ENCODE measurements around the gene HOXC10.

DNA sequence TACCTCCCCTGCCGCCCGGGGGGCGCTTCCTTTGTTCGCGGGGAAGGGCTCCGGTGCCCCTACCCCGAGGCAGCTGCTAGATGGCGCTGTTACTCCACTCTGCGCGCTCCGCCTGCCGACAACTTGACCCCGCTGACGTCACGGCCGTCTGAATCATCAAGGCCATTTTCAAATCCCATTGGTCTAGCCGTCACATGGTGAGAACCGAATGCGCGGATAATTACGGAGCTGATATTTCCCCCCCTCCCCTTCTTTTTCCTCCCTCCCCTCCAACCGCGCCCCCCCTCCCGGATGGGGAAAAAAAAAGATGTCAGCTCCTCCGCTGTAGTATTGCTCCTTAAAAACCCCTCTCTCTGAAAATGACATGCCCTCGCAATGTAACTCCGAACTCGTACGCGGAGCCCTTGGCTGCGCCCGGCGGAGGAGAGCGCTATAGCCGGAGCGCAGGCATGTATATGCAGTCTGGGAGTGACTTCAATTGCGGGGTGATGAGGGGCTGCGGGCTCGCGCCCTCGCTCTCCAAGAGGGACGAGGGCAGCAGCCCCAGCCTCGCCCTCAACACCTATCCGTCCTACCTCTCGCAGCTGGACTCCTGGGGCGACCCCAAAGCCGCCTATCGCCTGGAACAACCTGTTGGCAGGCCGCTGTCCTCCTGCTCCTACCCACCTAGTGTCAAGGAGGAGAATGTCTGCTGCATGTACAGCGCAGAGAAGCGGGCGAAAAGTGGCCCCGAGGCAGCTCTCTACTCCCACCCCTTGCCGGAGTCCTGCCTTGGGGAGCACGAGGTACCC is at the start of gene HOXC10:
- TF ChIP-seq EZH2 (IDR thresholded peaks at IDR 0.05; ENCODE audit: borderline replicate concordance, control insufficient read depth, low read depth, low read length): no peak
- TF ChIP-seq, protein P1, sequence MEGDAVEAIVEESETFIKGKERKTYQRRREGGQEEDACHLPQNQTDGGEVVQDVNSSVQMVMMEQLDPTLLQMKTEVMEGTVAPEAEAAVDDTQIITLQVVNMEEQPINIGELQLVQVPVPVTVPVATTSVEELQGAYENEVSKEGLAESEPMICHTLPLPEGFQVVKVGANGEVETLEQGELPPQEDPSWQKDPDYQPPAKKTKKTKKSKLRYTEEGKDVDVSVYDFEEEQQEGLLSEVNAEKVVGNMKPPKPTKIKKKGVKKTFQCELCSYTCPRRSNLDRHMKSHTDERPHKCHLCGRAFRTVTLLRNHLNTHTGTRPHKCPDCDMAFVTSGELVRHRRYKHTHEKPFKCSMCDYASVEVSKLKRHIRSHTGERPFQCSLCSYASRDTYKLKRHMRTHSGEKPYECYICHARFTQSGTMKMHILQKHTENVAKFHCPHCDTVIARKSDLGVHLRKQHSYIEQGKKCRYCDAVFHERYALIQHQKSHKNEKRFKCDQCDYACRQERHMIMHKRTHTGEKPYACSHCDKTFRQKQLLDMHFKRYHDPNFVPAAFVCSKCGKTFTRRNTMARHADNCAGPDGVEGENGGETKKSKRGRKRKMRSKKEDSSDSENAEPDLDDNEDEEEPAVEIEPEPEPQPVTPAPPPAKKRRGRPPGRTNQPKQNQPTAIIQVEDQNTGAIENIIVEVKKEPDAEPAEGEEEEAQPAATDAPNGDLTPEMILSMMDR (IDR thresholded peaks at IDR 0.05 in 2 of 3, conservative IDR thresholded peaks at IDR 0.05 in 1 of 3; ENCODE audit: control insufficient read depth in 2 of 3, extremely low read depth in 1 of 3, insufficient read depth in 1 of 3, low read depth in 3 of 3, low read length in 3 of 3): peak; percentile 67 to 93 (median 86)
- TF ChIP-seq YY1 (IDR thresholded peaks at IDR 0.05; ENCODE audit: low read depth, low read length): peak; percentile 42; the same call in 1 of the 2 replicates
- TF ChIP-seq, protein P2, sequence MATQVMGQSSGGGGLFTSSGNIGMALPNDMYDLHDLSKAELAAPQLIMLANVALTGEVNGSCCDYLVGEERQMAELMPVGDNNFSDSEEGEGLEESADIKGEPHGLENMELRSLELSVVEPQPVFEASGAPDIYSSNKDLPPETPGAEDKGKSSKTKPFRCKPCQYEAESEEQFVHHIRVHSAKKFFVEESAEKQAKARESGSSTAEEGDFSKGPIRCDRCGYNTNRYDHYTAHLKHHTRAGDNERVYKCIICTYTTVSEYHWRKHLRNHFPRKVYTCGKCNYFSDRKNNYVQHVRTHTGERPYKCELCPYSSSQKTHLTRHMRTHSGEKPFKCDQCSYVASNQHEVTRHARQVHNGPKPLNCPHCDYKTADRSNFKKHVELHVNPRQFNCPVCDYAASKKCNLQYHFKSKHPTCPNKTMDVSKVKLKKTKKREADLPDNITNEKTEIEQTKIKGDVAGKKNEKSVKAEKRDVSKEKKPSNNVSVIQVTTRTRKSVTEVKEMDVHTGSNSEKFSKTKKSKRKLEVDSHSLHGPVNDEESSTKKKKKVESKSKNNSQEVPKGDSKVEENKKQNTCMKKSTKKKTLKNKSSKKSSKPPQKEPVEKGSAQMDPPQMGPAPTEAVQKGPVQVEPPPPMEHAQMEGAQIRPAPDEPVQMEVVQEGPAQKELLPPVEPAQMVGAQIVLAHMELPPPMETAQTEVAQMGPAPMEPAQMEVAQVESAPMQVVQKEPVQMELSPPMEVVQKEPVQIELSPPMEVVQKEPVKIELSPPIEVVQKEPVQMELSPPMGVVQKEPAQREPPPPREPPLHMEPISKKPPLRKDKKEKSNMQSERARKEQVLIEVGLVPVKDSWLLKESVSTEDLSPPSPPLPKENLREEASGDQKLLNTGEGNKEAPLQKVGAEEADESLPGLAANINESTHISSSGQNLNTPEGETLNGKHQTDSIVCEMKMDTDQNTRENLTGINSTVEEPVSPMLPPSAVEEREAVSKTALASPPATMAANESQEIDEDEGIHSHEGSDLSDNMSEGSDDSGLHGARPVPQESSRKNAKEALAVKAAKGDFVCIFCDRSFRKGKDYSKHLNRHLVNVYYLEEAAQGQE (IDR thresholded peaks at IDR 0.05; ENCODE audit: low read depth, low read length): no peak
- no peak for TF ChIP-seq STAT3 (IDR thresholded peaks at IDR 0.05; ENCODE audit: low read depth, low read length)
- no peak for TF ChIP-seq CEBPB (IDR thresholded peaks at IDR 0.05; ENCODE audit: borderline replicate concordance in 1 of 2, low read depth in 2 of 2, low read length in 2 of 2)
- TF ChIP-seq SMAD1 (IDR thresholded peaks at IDR 0.05; ENCODE audit: low read depth, partially characterized antibody): no peak
- TF ChIP-seq ATF3 (IDR thresholded peaks at IDR 0.05; ENCODE audit: borderline replicate concordance, extremely low read depth, low read depth, low read length): no peak
- 0 out of 2 replicates have a peak, but pooled peaks have one; percentile 47 for TF ChIP-seq NBN (IDR thresholded peaks at IDR 0.05)
